A673 (cell line): ENCODE data around the gene GAB2. TPM values are rescaled to one million over a fixed set of nuclear protein-coding genes. Genes with fewer than 3 reads are reported as not detected.

Experiments
- BruUV-seq: library from RNA; stranded (reverse); fragments of 400-500 nt; replicated peaks from 2 replicates; lab custom pipeline; 2021; lab: Mats Ljungman, UMichigan
- CTCF ChIA-PET: fragments of 300-600 bp; sonication (Branson Sonifier 250); formaldehyde crosslinking; loops from one replicate; lab custom pipeline; 2022; ENCODE audit warnings: antibody characterized with exemption; lab: Charles Lee
- POLR2A ChIA-PET: fragments of 300-600 bp; sonication (Branson Sonifier 250); formaldehyde crosslinking; loops from one replicate; lab custom pipeline; 2022; ENCODE audit warnings: antibody characterized with exemption; ENCODE audit not compliant: low non-redundant PET; lab: Charles Lee
- DNase-seq: peaks from one replicate; pipeline ENCODE4 v3.0.0-alpha.2; 2015; ENCODE audit warnings: low spot score
- H3K27ac ChIP-seq: fragments of 200-600 bp; sonication (generic); 2 replicates; pipeline ENCODE4 v1.5.1; 2016; ENCODE audit warnings: mixed run types, low read depth, mild to moderate bottlenecking, mixed read lengths, antibody characterized with exemption, low read length; ENCODE audit not compliant: poor library complexity, severe bottlenecking
- H3K27me3 ChIP-seq: fragments of 200-600 bp; sonication (generic); replicated peaks from 2 replicates; pipeline ENCODE4 v1.6.1; 2017; ENCODE audit warnings: mixed run types, low read depth, mild to moderate bottlenecking, mixed read lengths, antibody characterized with exemption, low read length; ENCODE audit not compliant: insufficient read depth, poor library complexity
- H3K36me3 ChIP-seq: fragments of 200-600 bp; sonication (generic); 2 replicates; pipeline ENCODE4 v1.6.1; 2016; ENCODE audit warnings: mixed run types, mild to moderate bottlenecking, mixed read lengths, antibody characterized with exemption, low read length; ENCODE audit not compliant: insufficient read depth, poor library complexity, severe bottlenecking
- H3K4me1 ChIP-seq: fragments of 200-600 bp; sonication (generic); 2 replicates; pipeline ENCODE4 v1.6.1; 2017; ENCODE audit warnings: mixed run types, mild to moderate bottlenecking, mixed read lengths, antibody characterized with exemption, low read length; ENCODE audit not compliant: insufficient read depth, poor library complexity, severe bottlenecking
- H3K4me3 ChIP-seq: fragments of 200-600 bp; sonication (generic); 2 replicates; pipeline ENCODE4 v1.5.1; 2016; ENCODE audit warnings: low read depth, mixed run types, mild to moderate bottlenecking, mixed read lengths, low read length; ENCODE audit not compliant: poor library complexity, severe bottlenecking
- H3K9me3 ChIP-seq: fragments of 200-600 bp; sonication (generic); 2 replicates; pipeline ENCODE4 v1.6.1; 2016; ENCODE audit warnings: mixed run types, low read depth, mild to moderate bottlenecking, mixed read lengths, antibody characterized with exemption, low read length; ENCODE audit not compliant: poor library complexity, severe bottlenecking
- EZH2 ChIP-seq: fragments of 200-600 bp; sonication (generic); IDR thresholded peaks from 2 replicates; pipeline ENCODE4 v1.6.1; 2017; ENCODE audit warnings: borderline replicate concordance, low read depth, mild to moderate bottlenecking, mixed read lengths, antibody characterized with exemption, low read length; ENCODE audit not compliant: poor library complexity, severe bottlenecking
- intact Hi-C: fragments of 100-400 bp; cut with micrococcal nuclease; formaldehyde crosslinking; loops from one replicate; pipeline ENCODE4 v1.10.0; 2022; ENCODE audit not compliant: unreplicated experiment
- total RNA-seq: library from RNA; stranded (reverse); gene quantifications from 2 replicates; pipeline ENCODE4 v1.2.3, GENCODE V29; 2021
- TF ChIP-seq, protein P1 (sequence below): fragments of 300-800, 200-600 bp; sonication (generic); conservative IDR thresholded peaks from 2 replicates; pipeline ENCODE4 v1.5.1; 2017; ENCODE audit warnings: low read depth, mild to moderate bottlenecking, antibody characterized with exemption, low read length, moderate library complexity, mixed read lengths

The GAB2 gene
- total RNA-seq, 1 experiment from 2014 or later: 21.5 TPM

DNA sequence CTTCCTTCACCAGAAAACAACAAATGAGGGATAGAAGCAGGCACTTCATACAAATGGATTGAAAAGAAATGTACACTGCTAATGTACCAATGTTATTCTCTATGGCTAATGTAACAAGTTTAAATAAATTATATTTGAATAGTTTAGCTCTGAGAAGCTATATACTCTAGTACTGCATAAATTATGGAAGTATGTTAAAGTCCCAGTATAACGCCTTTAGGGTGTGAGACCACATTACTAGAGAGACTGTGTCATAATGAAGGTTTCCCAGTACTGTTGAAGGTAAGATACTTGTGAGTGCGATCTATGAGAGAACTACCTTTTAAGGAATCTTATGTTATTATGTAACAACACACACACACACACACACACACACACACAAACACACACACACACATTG is 39.8 kb upstream of the GAB2 start:
- H3K4me1 ChIP-seq: no peaks in the 10 kb centered on the region
- H3K36me3 ChIP-seq: no peaks in the 10 kb centered on the region
- H3K27me3 ChIP-seq: no peaks in the 10 kb centered on the region
- H3K4me3 ChIP-seq: no peak overlapping the region
- intact Hi-C loops: no loop called here
- no peak for TF ChIP-seq EZH2
- TF ChIP-seq, protein P1, sequence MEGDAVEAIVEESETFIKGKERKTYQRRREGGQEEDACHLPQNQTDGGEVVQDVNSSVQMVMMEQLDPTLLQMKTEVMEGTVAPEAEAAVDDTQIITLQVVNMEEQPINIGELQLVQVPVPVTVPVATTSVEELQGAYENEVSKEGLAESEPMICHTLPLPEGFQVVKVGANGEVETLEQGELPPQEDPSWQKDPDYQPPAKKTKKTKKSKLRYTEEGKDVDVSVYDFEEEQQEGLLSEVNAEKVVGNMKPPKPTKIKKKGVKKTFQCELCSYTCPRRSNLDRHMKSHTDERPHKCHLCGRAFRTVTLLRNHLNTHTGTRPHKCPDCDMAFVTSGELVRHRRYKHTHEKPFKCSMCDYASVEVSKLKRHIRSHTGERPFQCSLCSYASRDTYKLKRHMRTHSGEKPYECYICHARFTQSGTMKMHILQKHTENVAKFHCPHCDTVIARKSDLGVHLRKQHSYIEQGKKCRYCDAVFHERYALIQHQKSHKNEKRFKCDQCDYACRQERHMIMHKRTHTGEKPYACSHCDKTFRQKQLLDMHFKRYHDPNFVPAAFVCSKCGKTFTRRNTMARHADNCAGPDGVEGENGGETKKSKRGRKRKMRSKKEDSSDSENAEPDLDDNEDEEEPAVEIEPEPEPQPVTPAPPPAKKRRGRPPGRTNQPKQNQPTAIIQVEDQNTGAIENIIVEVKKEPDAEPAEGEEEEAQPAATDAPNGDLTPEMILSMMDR: no peak
- BruUV-seq: no TSS peak
- no peaks in the 10 kb centered on the region for H3K9me3 ChIP-seq
- H3K27ac ChIP-seq: no peak overlapping the region
- CTCF ChIA-PET: no interaction called here
- POLR2A ChIA-PET: no interaction called here
- DNase-seq: no peak

DNA sequence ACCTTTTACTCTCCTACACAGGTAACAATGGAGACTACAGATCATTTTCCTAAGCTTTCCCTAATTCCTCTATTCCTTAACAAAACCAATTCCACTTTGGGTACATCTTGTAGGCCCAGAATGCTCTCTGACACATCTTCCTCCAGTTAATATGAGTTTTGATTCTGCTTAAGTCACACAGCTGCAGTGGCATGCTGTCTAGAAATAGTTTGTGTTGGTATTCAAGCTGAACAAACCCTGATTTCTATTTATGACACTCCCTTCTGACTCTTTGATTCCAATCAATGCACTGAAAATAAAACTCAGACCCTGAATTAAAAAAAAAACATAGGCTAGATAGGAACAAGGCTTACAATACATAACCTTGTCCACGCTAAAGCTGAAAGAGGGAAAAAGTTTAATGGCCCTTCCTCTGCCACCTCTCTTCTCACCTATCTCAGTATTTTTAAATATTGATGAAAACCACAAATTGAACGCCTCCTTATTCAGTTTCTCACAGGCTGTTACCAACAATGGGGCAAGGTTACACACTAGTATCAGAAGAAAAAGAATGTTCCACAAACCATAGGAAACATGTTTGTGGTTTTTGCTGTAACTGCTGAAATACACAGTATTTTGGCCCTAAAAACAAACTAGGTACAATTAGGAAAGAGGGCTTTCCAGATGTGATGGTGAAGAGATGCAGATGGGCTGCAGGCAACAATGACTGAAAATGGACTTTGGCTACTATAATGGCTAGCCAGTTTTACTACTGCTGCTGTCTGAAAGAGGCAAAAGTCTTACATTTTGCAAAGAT is 35.7 kb upstream of the GAB2 start:
- no peaks in the 10 kb centered on the region for H3K27me3 ChIP-seq
- H3K4me3 ChIP-seq: no peak overlapping the region
- TF ChIP-seq, protein P1: no peak
- no peak for TF ChIP-seq EZH2
- no peaks in the 10 kb centered on the region for H3K9me3 ChIP-seq
- no peaks in the 10 kb centered on the region for H3K4me1 ChIP-seq
- POLR2A ChIA-PET: no interaction called here
- H3K36me3 ChIP-seq: no peaks in the 10 kb centered on the region
- BruUV-seq: no TSS peak
- no peak overlapping the region for H3K27ac ChIP-seq
- CTCF ChIA-PET: no interaction called here
- intact Hi-C loops: no loop called here
- no peak for DNase-seq

DNA sequence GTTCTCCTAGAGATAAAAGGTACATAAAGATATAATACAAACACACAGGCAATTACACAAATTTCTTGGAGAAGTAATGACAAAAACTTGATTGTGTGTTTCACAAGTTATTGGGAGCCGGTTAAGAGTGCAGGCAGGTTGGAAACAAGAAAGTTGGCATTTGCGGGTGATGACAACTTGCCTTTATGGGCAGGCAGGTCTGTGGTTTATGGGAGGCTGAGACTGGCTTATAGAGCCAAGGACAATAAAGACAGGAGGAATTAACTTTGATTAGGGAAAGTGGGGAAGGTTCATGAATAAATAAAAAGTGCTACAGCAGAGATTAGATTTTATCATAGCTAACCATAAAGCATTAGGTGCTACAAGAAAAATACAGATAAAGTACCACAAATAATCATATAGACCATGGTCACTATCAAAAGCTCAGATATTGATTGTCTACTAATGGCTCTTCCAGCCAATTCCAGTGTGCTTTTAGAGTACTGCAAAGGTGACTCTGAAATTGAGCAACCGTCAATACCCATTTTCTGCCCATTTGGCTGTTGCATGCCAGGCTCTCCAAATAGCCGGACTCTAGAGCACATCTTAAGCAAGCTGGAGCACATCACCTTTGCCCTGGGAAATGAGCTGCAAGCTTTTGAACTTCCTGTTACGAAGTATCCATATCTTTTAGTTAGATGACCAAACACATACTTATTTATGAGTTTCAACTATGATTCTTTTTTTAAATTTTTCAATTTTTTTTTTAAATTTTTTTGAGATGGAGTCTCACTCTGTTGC is 33.9 kb upstream of the GAB2 start:
- no peaks in the 10 kb centered on the region for H3K4me1 ChIP-seq
- POLR2A ChIA-PET: no interaction called here
- no peak overlapping the region for H3K4me3 ChIP-seq
- no peaks in the 10 kb centered on the region for H3K36me3 ChIP-seq
- TF ChIP-seq, protein P1: no peak
- TF ChIP-seq EZH2: no peak
- H3K9me3 ChIP-seq: no peaks in the 10 kb centered on the region
- CTCF ChIA-PET: no interaction called here
- H3K27me3 ChIP-seq: no peaks in the 10 kb centered on the region
- BruUV-seq: no TSS peak
- DNase-seq: no peak
- H3K27ac ChIP-seq: no peak overlapping the region
- intact Hi-C loops: no loop called here
